RWPE2 (cell line): ENCODE results near the gene SNTA1.
A peak's percentile ranks its signal among the peaks of the same experiment; 100 is the strongest.

Experiments used
- ATAC-seq: fragments of 200-7000 bp; cut with Tn5 transposase; 3 replicates; pipeline ENCODE4 v1.9.1; 2021; ENCODE audit warnings: low read depth
- DNase-seq: peaks from one replicate; pipeline ENCODE4 v3.0.0-alpha.2; 2020; ENCODE audit warnings: low spot score
- H3K27ac ChIP-seq: fragments of 450-650 bp; 2 replicates; pipeline ENCODE4 v1.5.1; 2017; ENCODE audit warnings: mild to moderate bottlenecking; ENCODE audit not compliant: poor library complexity, severe bottlenecking
- H3K27me3 ChIP-seq: fragments of 250-450 bp; sonication (Bioruptor Pico); 2 replicates; pipeline ENCODE4 v1.5.1; 2021; ENCODE audit warnings: mild to moderate bottlenecking, moderate library complexity; ENCODE audit not compliant: insufficient read depth, poor library complexity, severe bottlenecking
- H3K36me3 ChIP-seq: fragments of 250-450 bp; sonication (Bioruptor Pico); 2 replicates; pipeline ENCODE4 v1.5.1; 2020; ENCODE audit warnings: low read depth, mild to moderate bottlenecking, moderate library complexity
- H3K4me1 ChIP-seq: fragments of 250-450 bp; sonication (Bioruptor Pico); 2 replicates; pipeline ENCODE4 v1.5.1; 2021; ENCODE audit warnings: mild to moderate bottlenecking, moderate library complexity; ENCODE audit not compliant: insufficient read depth, poor library complexity, severe bottlenecking
- H3K4me3 ChIP-seq: fragments of 250-450 bp; sonication (Bioruptor Pico); 2 replicates; pipeline ENCODE4 v1.5.1; 2021; ENCODE audit warnings: mild to moderate bottlenecking, moderate library complexity; ENCODE audit not compliant: severe bottlenecking
- H3K9me3 ChIP-seq: fragments of 250-450 bp; sonication (Bioruptor Pico); 2 replicates; pipeline ENCODE4 v1.5.1; 2021; ENCODE audit warnings: mild to moderate bottlenecking, moderate library complexity; ENCODE audit not compliant: severe bottlenecking
- CTCF ChIP-seq: fragments of 450-650 bp; IDR thresholded peaks from one replicate; pipeline ENCODE4 v1.5.1; 2017; ENCODE audit warnings: mild to moderate bottlenecking, moderate library complexity; ENCODE audit not compliant: poor library complexity, severe bottlenecking

SNTA1 gene

GRCh38 chr20:33477386-33478234, 34.0 kb upstream of the SNTA1 start:
- no peak overlapping the region for H3K4me3 ChIP-seq
- H3K9me3 ChIP-seq, result no peaks in the 10 kb centered on the region
- no peak overlapping the region for H3K27ac ChIP-seq
- no peak for TF ChIP-seq CTCF
- ATAC-seq, result peak; percentile 12; the same call in 2 of the 3 replicates
- DNase-seq, result no peak
- no peaks in the 10 kb centered on the region for H3K36me3 ChIP-seq
- H3K4me1 ChIP-seq, result no peaks in the 10 kb centered on the region
- H3K27me3 ChIP-seq, result no peaks in the 10 kb centered on the region

- Histone ChIP-seq H3K36me3 (no peaks in the 10 kb centered on the region), H3K4me3 (no peak overlapping the region), H3K27me3 (no peaks in the 10 kb centered on the region), H3K27ac (no peak overlapping the region), H3K4me1 (no peaks in the 10 kb centered on the region), H3K9me3 (no peaks in the 10 kb centered on the region)
- DNase-seq (no peak), ATAC-seq (no peak)
- no peak for TF ChIP-seq CTCF
These were observed 32.0 kb upstream of the SNTA1 start for GRCh38 chr20:33475381-33476152.

- Histone ChIP-seq H3K4me3 (no peak overlapping the region), H3K27ac (no peak overlapping the region), H3K27me3 (no peaks in the 10 kb centered on the region), H3K9me3 (no peaks in the 10 kb centered on the region), H3K36me3 (no peaks in the 10 kb centered on the region), H3K4me1 (no peaks in the 10 kb centered on the region)
- ATAC-seq (no peak), DNase-seq (no peak)
- TF ChIP-seq CTCF, result no peak
These were observed 31.4 kb upstream of the SNTA1 start for GRCh38 chr20:33474963-33475362.

- Histone ChIP-seq H3K36me3 (no peaks in the 10 kb centered on the region), H3K27me3 (no peaks in the 10 kb centered on the region), H3K4me1 (no peaks in the 10 kb centered on the region), H3K9me3 (no peaks in the 10 kb centered on the region), H3K27ac (no peak overlapping the region), H3K4me3 (no peak overlapping the region)
- no peak for TF ChIP-seq CTCF
- DNase-seq (no peak), ATAC-seq (no peak)
These were observed 30.7 kb upstream of the SNTA1 start for GRCh38 chr20:33474097-33474873.
